Adrenal gland (tissue), 12 donors: Measurements from ENCODE around the gene DCDC2C. TPM values are rescaled to one million over a fixed set of nuclear protein-coding genes. Genes with fewer than 3 reads are reported as not detected.

ENCODE experiments used
- DNase-seq, 7 donors: peaks; one replicate each; pipeline ENCODE4 v3.0.0-alpha.2; 2019 to 2020
- H3K27ac ChIP-seq, 5 donors: fragments of 200-600 bp; sonication (generic) in 4 of 5; 1 replicate in 3 of 5; 2 replicates in 2 of 5; pipeline versions ENCODE4 v1.5.1 to v1.8.0; 2016 to 2020; ENCODE audit warnings: mild to moderate bottlenecking in 1 of 5
- H3K27me3 ChIP-seq: fragments of 200-600 bp; 2 replicates; pipeline ENCODE4 v1.8.0; 2021
- H3K36me3 ChIP-seq, 2 donors: fragments of 200-600 bp; replicated peaks in 1 of 2; 1 replicate in 1 of 2; 2 replicates in 1 of 2; pipeline versions ENCODE4 v1.5.1 to v1.8.0; 2018 to 2022
- H3K4me1 ChIP-seq, 2 donors: fragments of 200-600 bp; replicated peaks in 1 of 2; 1 replicate in 1 of 2; 2 replicates in 1 of 2; pipeline versions ENCODE4 v1.5.1 to v1.8.0; 2018 to 2021
- H3K4me3 ChIP-seq, 4 donors: fragments of 200-600 bp; sonication (generic) in 3 of 4; one replicate each; pipeline ENCODE4 v1.5.1; 2016 to 2018
- H3K9me3 ChIP-seq, 3 donors: fragments of 200-600 bp; sonication (generic) in 1 of 3; replicated peaks in 1 of 3; 1 replicate in 2 of 3; 2 replicates in 1 of 3; pipeline versions ENCODE4 v1.5.1 to v1.8.0; 2016 to 2021
- POLR2A ChIP-seq, 2 donors: fragments of 450-650 bp; IDR thresholded peaks; one replicate each; pipeline ENCODE4 v1.6.1; 2017; ENCODE audit warnings: antibody characterized with exemption in 2 of 2, mild to moderate bottlenecking in 2 of 2, moderate library complexity in 1 of 2
- WGBS, 4 donors: extraction: QIAGEN DNeasy Blood & Tissue Kit in 2 of 4; methylation state at CpG; one replicate each; pipeline versions ENCODE4 v1.1.5 to v1.1.7; 2013 to 2017; 5-methylcytosine and 5-hydroxymethylcytosine counted together
- intact Hi-C, 2 donors: fragments of 100-400 bp; cut with DNase I; formaldehyde crosslinking; loops; one replicate each; pipeline versions ENCODE4 v1.14.1 to v1.15.0; 2022 to 2023
- polyA plus RNA-seq, 3 donors: library from polyadenylated mRNA; stranded (reverse); fragments of 200-250 nt in 2 of 3; fragments of 350-450 nt in 1 of 3; fragmentation: Illumina TruSeq in 1 of 3; extraction: RNeasy Lipid Tissue Mini Kit (QIAGEN cat#74804) in 1 of 3; gene quantifications; one replicate each; pipeline ENCODE4 v1.2.3, GENCODE V29; 2013 to 2014
- total RNA-seq, 9 donors: library from RNA; depleted of rRNA in 4 of 9; stranded (reverse); fragments of >200 nt in 4 of 9; fragments of 120-200 nt in 1 of 9; fragmentation: NEBNext Ultra II Directional in 1 of 9; extraction: Animal tissue kit (Norgen Biotek cat#: 25700) in 1 of 9; gene quantifications; one replicate each; pipeline versions ENCODE4 v1.1.0 to v1.2.4, GENCODE V29; 2013 to 2023
- TF ChIP-seq, protein P1 (sequence below), 6 experiments: fragments of 450-650 bp in 4 of 6; fragments of 200-600 bp in 2 of 6; sonication (generic) in 1 of 6; IDR thresholded peaks; 1 replicate in 5 of 6; 2 replicates in 1 of 6; pipeline versions ENCODE4 v1.5.1 to v1.8.0; 2016 to 2021; ENCODE audit warnings: antibody characterized with exemption in 6 of 6, mild to moderate bottlenecking in 2 of 6, moderate library complexity in 1 of 6
- donor health status: healthy with polysubstance abuse.
- donor health status: Bipolar disorder and iron deficiency.
- donor health status: DM: yes; HTN: yes; CAD: no.
- donor health status: DM: no; HTN: no; CAD: no.
- donor health status: DM: no; HTN: no; CAD: no.
- donor health status: DM: yes; HTN: yes; CAD: no.

Gene DCDC2C
- total and polyA plus RNA-seq, 12 donors: 0.18 to 2.0 (median 0.39) TPM; not detected in 6

DNA sequence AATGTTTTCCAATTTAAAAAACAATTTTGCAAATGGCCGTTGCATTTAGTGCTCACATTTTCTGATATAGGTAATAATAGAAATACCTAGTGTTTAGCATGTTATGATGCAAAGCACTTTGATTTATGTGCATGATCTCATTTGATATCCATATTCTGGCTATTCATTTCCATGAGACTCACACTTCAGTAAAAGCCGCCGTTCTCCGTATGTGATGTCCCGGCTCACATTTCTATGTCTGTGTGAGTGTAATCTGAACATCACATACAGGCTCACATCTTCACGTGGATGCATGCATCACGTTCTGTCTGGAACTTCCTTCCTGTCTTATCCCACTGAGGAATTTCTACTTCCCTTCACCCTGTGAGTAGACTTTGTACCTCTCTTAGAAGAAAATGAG lies 45.8 kb downstream of the DCDC2C start:
- DNase-seq: no peak
- 75 to 84% (median 77%) methylated on average over 7 of the region's 7 CpGs for WGBS, 4 donors
- Histone ChIP-seq H3K27me3 (no peaks in the 10 kb centered on the region), H3K4me3 (no peak overlapping the region), H3K9me3 (no peaks in the 10 kb centered on the region), H3K27ac (no peak overlapping the region), H3K4me1 (no peaks in the 10 kb centered on the region), H3K36me3 (no peaks in the 10 kb centered on the region)
- TF ChIP-seq POLR2A (IDR thresholded peaks at IDR 0.05): no peak
- TF ChIP-seq, protein P1, sequence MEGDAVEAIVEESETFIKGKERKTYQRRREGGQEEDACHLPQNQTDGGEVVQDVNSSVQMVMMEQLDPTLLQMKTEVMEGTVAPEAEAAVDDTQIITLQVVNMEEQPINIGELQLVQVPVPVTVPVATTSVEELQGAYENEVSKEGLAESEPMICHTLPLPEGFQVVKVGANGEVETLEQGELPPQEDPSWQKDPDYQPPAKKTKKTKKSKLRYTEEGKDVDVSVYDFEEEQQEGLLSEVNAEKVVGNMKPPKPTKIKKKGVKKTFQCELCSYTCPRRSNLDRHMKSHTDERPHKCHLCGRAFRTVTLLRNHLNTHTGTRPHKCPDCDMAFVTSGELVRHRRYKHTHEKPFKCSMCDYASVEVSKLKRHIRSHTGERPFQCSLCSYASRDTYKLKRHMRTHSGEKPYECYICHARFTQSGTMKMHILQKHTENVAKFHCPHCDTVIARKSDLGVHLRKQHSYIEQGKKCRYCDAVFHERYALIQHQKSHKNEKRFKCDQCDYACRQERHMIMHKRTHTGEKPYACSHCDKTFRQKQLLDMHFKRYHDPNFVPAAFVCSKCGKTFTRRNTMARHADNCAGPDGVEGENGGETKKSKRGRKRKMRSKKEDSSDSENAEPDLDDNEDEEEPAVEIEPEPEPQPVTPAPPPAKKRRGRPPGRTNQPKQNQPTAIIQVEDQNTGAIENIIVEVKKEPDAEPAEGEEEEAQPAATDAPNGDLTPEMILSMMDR (IDR thresholded peaks at IDR 0.05): no peak
- intact Hi-C loops: no loop called here

DNA sequence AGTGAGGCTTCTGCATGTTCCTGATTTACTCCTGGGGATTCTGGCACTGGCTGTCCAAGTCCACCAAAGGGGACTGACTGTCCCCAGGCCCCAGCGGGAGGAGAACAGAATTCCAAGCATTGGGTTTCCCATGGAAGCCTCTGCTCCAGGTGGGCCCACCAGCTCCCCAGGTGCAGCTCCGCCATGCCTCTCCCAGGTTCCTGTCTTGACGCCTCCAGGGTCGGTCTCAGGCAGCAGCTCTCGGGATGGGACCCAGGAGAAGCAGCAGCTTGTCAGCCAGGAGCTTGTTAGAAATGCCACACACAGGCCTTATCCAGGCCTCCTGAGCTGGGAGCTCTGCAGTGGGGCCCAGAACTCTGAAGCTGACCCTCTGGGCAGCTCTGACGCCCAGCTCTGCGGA lies 47.9 kb downstream of the DCDC2C start:
- Histone ChIP-seq H3K36me3 (no peaks in the 10 kb centered on the region), H3K27ac (no peak overlapping the region), H3K27me3 (no peaks in the 10 kb centered on the region), H3K9me3 (no peaks in the 10 kb centered on the region), H3K4me3 (no peak overlapping the region), H3K4me1 (no peaks in the 10 kb centered on the region)
- DNase-seq: no peak
- intact Hi-C loops: no loop called here
- 86 to 98% (median 93%) methylated on average over 5 to 7 of the region's 7 CpGs for WGBS, 4 donors
- TF ChIP-seq POLR2A (IDR thresholded peaks at IDR 0.05): no peak
- TF ChIP-seq, protein P1 (IDR thresholded peaks at IDR 0.05): no peak

DNA sequence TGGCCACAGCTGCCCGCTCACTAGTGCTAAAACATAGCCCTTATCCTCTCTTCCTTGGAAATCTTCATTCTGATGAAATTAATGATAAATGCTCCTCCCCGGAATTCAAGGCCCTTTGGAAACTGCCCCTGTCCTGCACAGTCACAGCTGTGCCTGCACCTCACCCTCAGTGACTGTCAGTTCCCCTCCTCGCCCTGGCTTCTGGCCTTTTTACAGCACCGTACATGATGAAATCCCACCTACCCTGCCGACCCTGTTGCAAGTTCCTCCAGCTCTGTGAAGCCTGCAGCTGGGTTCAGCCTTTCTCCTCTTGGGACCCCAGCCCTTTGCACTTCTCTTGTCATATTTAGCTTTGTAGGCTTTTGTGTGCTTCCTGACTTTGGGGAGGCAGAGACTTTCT lies 48.4 kb downstream of the DCDC2C start:
- TF ChIP-seq, protein P1 (IDR thresholded peaks at IDR 0.05): no peak
- TF ChIP-seq POLR2A (IDR thresholded peaks at IDR 0.05): no peak
- no peak overlapping the region for H3K4me3 ChIP-seq
- no peaks in the 10 kb centered on the region for H3K9me3 ChIP-seq
- H3K4me1 ChIP-seq: no peaks in the 10 kb centered on the region
- no peaks in the 10 kb centered on the region for H3K36me3 ChIP-seq
- no peaks in the 10 kb centered on the region for H3K27me3 ChIP-seq
- 27 to 41% (median 36%) methylated on average over 5 of the region's 5 CpGs for whole genome bisulfite sequencing, 4 donors
- intact Hi-C loops: no loop called here
- peak in 1 of 7 donors; percentile 11 for DNase-seq
- no peak overlapping the region for H3K27ac ChIP-seq

DNA sequence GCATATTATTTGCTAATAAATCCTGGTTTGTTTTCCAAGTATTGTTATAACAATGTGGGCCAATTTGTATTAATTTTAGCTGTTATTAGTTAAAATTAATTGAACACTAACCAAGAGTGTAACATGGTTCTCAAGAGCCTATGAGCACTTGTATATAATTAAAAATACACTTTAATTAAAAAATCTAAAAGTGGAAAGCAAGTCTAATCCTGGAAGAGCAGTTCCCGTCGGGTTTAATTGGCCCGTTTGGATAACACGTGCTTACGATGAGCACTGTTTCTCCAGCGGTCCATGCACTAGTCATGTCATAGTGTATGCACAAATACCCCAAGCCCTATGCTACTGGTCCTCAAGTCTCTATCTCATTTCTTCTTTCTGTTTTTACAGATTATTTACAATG lies 49.0 kb downstream of the DCDC2C start:
- no peaks in the 10 kb centered on the region for H3K9me3 ChIP-seq
- no peaks in the 10 kb centered on the region for H3K4me1 ChIP-seq
- intact Hi-C loops: no loop called here
- TF ChIP-seq, protein P1 (IDR thresholded peaks at IDR 0.05): no peak
- TF ChIP-seq POLR2A (IDR thresholded peaks at IDR 0.05): no peak
- DNase-seq: no peak
- no peaks in the 10 kb centered on the region for H3K36me3 ChIP-seq
- WGBS, 4 donors: 88 to 98% (median 93%) methylated on average over 6 of the region's 6 CpGs
- no peaks in the 10 kb centered on the region for H3K27me3 ChIP-seq
- no peak overlapping the region for H3K27ac ChIP-seq
- H3K4me3 ChIP-seq: no peak overlapping the region
